Amygdala (tissue), 56 donors: ENCODE measurements around the gene CGB8.
"Not testable (repeated sequence)": the region's sequence is repeated elsewhere in the genome, so short reads cannot be mapped to it uniquely, and the experiment has no call there.

Source experiments
- DNase-seq, 56 donors: peaks; one replicate each; lab custom pipeline; 2025; lab: John Stamatoyannopoulos, UW

CGB8 gene

DNA sequence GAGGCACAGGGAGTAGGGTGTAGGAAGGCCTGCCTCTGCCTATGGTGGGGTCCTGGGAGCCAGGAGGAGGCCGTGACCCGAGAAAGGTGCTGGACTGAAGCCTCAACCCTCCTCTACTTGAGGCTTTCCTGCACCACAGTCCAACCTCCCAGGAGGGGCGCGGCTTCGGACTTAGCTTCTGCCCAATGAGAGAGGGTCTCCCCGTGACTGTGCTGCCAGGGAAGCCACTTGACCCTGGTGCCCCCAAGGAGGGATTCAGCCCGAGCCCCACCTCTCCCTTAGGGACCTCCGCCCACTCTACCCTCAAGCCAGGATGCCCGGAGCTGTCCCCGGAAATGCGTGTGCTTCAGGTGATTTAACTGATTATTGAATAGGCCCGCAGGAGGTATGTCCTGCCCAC is at the start of gene CGB8:
Gene CGB8, minus strand, starts transcription at position 101 of the 400 bp plus-strand sequence. CDS start 372 bp downstream, outside the sequence.
- DNase-seq, result not testable (repeated sequence)

DNA sequence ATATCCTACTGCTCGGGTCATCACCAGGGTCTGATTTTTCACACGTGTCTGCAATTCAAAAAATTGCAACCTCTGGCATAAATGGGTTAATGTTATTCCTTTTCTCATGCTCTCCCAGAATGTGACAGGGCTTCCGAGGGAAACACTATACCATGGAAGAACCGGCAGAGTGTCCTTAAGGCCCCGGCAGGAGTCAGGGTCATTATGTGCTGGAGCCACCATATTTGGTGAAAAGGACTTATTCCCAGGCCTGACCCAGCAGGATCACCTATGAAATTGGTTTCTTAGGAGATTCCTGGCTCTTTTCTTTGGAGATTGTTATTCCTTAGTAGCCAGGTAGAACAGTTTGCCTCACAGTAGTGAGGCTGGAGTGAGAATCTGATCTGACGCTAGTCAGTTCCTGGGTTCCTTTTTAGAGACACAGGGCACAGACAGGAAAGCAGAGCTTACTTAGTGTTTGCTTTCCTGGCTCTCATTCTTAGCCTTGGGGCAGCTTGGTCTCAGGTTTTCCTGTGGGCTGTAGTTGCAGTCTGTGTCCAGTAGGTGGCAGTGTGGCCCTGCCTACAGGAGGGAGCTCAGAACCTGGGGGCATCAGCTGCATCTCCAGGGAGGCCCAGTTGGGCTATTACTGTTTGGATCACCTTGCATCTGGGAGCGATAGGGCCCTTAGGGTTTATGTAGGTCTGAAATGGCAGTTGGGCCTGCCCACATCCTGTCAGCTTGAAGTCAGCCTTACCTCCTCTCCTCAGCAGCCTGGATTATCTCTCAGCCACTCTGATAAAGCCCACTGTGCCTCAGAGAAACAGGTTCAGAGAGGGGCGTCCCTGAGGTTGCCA is 48.8 kb upstream of the CGB8 start:
- DNase-seq, result peak in 43 of 56 donors; percentile 13 to 74 (median 42)

DNA sequence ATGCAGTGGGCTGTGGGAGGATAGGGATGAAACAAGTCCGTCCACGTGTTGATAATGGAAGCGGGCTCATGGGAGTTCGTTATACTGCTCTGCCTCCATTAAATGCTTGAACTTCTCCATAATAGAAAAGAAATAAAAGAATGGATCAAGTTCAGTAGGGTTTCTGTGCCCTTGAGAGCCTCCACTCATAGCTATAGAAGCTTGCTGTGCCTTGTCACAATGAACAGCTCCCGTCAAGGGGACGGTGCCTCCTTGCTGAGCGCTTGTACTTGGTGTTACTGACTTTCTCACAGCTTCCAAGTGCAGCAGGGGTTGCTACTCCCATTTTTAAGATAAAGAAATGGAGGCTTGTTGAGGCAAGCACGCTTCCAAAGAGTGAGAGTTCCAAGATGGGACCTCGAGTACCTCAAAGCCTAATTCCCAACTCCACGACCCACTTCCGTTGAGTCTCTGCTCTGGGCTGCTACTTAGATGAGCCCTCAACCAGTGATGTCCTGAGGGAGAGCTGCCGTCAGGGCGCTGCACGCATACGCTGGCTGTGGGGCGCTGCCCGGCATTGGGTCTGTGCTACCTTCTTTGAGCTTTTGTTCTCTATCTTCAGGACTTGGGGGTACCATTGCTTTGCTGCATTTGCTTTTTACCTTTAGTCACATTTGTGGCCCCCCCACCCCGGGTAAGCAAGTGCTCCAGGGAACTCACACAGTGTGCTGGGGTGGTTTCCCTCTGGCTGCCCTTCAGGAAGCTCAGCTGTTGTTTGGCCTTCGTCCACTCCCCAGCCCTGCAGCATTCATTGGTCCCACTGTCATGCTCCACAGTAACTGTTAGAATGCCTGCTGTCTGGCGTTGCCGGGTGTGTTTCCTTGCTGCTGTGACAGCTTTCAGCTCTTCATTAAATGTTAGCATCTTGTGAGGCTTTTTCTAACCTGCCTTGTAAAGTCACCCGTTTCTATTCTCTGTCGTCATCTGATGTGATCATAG is 45.9 kb upstream of the CGB8 start:
- peak in 39 of 56 donors; percentile 3 to 73 (median 34) for DNase-seq

DNA sequence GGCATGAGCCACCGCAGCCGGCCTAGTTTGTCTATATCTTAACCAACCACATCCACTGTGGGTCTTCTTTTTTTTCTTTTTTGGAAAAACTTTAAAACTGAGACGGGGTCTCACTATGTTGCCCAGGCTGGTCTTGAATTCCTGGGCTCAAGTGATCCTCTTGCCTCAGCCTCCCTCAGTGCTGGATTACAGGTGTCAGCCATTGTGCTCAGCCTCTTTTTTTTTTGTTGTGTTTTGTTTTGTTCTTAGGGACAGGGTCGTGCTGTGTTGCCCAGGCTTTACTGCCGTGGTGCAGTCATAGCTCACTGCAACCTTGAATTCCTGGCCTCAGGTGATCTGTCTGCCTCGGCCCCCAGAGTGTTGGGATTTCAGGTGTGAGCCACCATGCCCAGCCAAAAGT is 43.8 kb upstream of the CGB8 start:
- DNase-seq, result no peak

DNA sequence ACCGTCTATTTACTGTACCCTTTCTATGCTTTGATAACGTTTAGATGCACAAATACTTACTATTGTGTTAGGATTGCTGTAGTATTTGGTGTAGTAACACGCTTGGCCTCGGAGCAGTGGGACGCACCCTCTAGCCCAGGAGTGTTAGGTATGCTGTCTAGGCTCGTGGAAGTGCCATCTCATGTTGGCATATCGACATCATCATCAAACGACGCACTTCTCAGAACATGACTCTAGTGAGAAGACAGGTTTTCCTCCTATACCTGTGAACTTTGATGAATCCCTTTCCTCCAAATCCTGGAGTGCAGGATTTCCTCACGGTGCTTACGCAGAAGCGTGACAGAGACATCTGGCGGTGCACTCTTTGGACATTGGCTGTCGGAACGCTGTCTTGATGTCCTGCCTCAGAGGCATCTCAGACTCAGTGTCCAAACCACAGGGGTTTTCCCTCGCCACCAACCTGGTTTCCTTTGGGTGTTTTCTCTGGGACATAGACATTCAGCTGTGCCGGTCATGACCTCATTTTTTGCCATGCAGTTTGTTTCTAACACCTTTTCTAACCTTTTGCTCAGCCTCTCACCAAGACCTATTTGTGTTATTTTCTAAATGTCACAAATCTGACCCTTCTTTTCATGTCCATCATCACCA is 42.6 kb upstream of the CGB8 start:
- no peak for DNase-seq

DNA sequence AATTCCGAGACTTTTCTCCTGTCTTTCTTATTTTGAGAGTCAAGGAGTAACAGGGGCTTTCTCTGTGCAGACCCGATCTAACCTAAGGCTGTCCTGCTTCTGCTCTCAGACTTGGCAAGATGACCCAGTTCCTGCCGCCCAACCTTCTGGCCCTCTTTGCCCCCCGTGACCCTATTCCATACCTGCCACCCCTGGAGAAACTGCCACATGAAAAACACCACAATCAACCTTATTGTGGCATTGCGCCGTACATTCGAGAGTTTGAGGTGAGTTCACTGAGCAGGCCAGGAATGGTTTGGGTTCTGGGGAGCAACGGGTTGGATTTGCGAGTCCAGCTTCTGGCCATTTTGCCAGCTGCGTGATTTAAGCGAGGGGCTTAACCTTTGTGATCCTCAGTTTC is 37.4 kb upstream of the CGB8 start:
- no peak for DNase-seq

DNA sequence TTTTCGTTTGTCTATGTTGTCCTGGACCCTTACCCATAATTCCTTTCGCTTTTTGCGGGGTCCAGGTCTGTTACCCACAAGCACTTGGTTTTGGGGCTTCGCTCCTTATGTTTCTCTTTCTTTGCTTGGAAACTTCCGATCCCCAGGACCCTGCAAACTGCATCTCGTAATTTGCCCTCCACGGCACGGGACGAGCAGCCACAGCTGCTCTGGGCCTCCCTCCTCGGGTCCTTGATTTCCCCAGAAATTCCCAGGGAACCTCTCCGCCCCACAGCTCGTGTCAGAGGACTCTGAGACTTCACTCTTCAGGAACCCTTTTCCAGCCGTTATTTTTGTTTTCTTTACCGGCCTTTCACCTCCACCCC is 36.9 kb upstream of the CGB8 start:
- DNase-seq, result peak in 1 of 56 donors; percentile 12

DNA sequence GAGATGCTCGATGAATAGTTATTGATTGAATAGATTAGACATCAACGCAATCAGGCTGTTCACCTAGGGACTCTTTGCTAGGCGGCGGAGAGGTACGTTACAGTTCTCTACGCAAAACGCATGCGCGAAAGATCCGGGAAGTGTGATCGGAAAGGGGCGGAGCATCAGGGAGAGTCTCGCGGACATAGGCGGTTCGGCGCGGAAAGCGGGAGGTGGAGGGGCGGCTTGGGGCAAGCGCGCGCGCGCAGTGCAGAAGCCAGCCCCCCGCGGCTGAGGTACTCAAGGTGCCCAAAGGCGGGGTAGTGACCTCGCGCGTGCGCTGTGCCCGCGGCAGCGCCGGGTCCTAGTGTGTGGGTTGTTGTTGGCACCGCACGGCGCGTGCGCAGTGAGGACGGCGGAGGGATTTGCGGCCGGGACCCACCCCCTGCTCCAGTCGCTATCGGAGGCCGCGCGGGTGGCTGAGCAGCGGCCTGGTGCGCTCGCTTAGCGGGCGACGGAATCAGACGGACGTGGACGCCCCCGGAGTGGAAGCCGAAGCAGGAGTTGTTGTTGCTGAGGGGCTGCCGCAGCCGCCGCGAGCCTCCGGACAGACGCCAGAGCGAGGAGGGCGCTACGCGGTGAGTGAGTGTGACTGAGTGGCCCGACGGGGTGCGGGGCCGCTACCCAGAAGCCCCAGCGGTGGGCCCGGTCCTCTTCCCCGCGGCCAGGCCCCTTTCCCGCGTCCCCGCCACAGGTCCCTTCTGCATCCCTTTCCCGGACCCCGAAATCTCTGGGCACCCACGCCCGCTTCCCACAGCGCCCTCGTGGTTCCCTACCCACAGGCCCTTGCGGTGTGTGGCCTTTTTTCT is 36.3 kb upstream of the CGB8 start, which contains the start of gene SNRNP70:
Gene SNRNP70, plus strand, starts transcription at position 432 of the 848 bp plus-strand sequence. CDS start 964 bp downstream, outside the sequence.
- peak; percentile 89 to 100 (median 96) for DNase-seq

DNA sequence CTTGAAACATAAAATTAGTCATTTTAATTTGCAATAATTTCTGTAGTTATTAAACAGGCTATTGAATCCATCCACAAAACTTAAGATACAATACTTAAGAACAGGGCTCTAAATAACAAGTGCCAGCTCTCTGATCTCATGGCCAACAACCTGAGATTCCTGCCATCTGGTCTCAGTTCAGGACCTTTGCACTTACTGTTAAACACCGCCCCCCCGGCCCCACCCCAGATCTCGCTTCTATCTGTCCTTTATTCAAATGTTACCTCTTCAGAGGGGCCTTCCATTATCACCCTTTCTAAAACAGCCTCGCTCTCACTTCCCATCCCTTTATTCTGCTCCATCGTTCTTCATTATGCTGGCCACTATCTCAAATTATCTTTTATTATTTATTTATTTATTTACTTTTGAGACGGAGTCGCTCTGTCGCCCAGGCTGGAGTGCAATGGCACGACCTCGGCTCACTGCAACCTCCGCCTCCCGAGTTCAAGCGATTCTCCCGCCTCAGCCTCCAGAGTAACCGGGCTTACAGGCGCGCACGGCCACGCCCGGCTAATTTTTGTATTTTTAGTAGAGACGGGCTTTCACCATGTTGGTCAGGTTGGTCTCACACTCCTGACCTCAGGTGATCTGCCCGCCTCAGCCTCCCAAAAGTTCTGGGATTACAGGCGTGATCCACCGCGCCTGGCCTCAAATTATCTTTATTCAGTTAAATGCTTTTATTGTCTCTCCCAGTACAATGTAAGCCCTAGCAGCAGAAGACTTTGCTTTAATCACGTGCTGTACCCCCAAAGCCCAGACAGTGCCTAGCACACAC is 35.5 kb upstream of the CGB8 start:
- peak in 1 of 56 donors; percentile 53 for DNase-seq

DNA sequence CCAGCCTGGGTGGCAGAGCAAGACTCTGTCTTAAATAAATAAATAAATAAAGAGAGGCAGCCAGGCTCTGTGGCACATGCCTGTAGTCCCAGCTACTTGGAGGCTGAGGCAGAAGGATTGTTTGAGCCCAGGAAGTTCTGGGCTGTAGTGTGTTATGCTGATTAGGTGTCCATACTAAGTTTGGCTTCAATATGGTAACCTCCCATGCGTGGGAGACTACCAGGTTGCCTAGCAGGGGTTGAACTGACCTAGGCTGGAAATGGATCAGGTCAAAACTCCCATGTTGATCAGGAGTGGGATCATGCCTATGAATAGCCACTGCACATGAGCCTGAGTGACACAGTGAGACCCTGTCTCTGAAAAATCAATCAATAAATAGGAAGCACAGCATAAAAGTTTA is 32.4 kb upstream of the CGB8 start:
- no peak for DNase-seq

DNA sequence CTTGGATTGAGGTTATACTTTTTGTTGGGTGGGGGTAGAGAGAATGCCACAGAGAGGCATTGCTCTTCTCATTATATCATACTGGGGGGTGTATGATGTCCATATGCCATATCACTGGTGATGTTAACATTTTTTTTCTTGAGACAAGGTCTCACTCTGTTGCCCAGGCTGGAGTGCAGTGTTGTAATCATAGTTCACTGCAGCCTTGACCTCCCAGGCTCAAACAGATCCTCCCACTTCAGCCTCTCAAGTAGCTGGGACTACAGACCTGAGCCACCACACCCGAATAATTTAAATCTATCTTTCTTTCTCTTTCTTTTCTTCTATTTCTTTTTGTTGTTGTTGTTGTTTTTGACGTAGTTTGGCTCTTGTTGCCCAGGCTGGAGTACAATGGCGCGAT is 31.5 kb upstream of the CGB8 start:
- no peak for DNase-seq

DNA sequence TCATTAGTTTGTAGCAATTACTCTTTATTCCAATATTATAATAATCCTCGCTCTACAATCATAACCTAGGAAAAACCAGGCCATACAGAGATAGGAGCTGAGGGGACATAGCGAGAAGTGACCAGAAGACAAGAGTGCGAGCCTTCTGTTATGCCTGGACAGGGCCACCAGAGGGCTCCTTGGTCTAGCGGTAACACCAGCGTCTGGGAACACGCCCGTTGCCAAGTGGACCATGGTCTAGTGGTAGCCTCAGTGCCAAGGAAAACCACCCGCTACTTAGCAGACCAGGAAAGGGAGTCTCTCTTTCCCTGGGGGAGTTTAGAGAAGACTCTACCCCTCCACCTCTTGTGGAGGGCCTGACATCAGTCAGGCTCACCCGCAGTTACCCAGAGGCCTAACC is 26.0 kb upstream of the CGB8 start:
- peak in 33 of 56 donors; percentile 2 to 73 (median 32) for DNase-seq

DNA sequence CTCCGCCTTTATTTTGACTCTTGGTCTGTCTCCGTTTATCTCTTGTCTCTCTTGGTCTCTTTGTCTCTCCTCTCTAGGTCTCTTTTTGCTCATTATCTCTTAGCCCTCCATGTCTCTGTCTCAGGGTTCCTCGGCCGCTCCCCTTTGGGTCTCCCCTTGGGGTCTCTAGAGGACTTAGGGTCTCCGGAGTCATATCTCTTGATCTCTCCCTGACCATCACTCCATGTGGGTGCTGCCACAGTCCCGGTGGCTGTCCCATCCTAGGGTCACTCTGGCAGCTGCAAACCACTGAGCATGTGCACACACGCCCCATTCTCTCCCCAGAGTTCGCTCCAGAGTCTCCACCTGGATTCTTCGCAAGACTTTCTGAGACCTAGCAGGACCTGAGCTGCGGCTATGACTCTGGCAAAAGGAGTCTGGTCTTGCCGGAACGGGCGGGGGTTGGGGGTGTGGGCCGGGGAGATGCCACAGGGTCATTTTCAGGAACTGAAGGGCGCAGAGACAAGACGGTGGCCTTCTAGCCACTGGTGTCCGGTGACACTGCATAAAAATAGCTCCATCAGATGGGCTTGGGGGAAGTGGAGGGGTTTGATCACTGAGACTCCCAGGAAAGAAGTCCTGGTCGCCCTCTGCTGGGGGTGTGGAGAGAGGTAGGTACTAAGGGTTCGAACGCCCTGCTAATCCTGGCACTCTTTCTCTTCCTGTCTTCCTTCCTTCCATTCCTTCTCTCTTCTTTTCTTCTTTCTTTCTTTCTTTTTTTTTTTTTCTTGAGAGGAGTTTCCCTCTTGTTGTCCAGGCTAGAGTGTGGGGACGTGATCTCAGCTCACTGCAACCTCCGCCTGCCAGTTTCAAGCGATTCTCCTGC is 24.8 kb upstream of the CGB8 start:
- no peak for DNase-seq

DNA sequence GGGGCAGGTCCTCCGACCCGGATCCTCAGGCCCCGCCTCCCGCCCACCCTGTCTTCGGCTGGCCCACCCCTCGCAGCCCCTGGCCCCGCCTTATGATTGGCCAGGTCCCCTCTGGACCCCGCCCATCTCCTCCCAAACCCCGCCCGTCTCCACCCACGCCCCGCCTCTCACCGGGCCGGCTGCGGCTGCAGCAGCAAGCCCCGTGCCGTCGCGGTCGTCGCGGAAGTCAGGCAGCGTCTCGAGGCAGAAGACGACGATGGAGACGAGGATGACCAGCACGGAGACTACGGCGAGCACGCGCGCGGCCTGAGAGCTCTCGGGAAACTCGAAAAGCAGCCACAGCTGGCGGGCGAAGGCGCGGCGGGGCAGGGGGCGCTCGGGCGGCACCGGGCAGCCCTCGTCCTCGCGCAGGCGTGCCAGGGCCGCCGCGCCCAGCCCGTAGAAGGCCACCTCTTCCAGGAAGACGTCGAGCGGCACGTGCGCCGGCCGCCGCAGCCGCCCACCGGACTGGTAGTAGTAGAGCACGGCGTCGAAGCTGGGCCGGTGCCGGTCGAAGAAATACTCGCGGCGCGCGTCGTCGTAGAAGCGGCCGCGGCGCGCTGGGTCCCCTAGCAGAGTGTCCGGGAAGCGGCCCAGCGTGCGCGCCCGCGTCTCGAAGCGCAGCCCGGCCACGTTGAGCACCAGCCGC is 23.1 kb upstream of the CGB8 start:
- no peak for DNase-seq

DNA sequence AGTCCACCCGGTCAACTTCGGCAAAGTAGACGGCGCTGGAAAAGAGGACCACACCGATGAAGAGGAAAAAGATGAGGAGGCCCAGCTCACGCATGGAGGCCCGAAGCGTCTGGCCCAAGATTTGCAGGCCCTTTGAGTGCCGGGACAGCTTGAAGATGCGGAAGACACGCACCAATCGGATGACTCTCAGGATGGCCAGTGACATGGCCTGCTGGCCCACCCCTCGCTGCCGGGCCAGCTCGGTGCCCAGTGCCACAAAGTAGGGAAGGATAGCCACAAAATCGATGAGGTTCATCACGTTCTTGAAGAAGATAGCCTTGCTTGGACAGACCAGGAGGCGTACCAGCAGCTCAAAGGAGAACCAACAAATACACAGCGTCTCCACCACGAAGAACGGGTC is 21.5 kb upstream of the CGB8 start:
- no peak for DNase-seq

DNA sequence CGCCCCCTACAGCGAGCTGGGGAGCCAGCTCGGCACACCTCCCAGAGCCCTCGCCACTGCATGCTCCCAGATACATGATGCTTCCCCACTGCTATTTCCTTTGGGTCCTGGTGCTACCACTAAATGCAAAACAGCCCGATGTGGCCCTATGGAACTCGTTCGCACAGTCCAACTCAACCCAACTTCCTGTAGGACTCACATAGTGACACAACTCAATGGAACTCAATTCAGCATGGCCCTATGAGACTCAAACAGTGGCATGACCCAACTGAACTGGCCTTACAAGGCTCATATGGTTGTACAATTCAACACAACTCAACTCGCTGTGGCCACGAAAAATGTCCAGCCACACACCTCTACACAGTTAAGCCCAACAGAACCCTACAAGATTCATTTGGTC is 20.1 kb upstream of the CGB8 start:
- no peak for DNase-seq

DNA sequence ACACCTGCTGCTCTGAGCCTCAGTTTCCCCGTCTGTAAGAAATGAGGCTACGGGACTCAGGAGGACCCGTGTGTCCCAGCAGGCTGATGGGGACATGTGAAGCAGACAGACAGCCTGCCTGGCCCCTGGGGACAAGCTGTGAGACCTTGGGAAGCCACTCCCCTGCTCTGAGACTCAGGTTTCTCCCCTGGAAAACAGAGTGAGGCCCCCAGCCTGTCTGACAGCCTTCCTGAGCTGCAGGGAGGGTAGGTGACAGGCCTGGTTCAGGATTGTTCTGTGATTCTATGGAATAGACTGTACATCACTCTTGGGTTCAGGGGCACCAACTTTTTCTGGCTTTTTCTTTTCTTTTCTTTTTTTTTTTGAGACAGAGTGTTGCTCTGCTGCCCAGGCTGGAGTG is 18.6 kb upstream of the CGB8 start:
- DNase-seq, result no peak
